Measurements from ENCODE around the gene SYNJ2.
A peak's percentile ranks its signal among the peaks of the same experiment; 100 is the strongest.

The SYNJ2 gene

GRCh38 chr6:158063736-158064135, 82.1 kb downstream of the SYNJ2 start:
- DNase-seq, result no peak

- DNase-seq, result no peak
Measured at GRCh38 chr6:158064725-158065251, 83.1 kb downstream of the SYNJ2 start.

GRCh38 chr6:158066136-158066781, 84.6 kb downstream of the SYNJ2 start:
- DNase-seq, result no peak

- no peak for DNase-seq
Measured at GRCh38 chr6:158067436-158068015, 85.9 kb downstream of the SYNJ2 start.

- no peak for DNase-seq
Measured at GRCh38 chr6:158068156-158068892, 86.7 kb downstream of the SYNJ2 start.

GRCh38 chr6:158068893-158069799, 87.5 kb downstream of the SYNJ2 start:
- peak; percentile 54 for DNase-seq

- peak; percentile 71 for DNase-seq
Measured at GRCh38 chr6:158069800-158070195, 88.1 kb downstream of the SYNJ2 start.

- DNase-seq, result no peak
Measured at GRCh38 chr6:158070513-158070912, 88.8 kb downstream of the SYNJ2 start.

GRCh38 chr6:158071121-158072082, 89.7 kb downstream of the SYNJ2 start:
- DNase-seq, result no peak

GRCh38 chr6:158072083-158072721, 90.5 kb downstream of the SYNJ2 start:
- DNase-seq, result peak; percentile 70

- DNase-seq, result no peak
Measured at GRCh38 chr6:158073776-158074175, 92.1 kb downstream of the SYNJ2 start.

GRCh38 chr6:158076548-158076947, 94.9 kb downstream of the SYNJ2 start:
- DNase-seq, result no peak

GRCh38 chr6:158077676-158078075, 96.0 kb downstream of the SYNJ2 start:
- DNase-seq, result no peak

GRCh38 chr6:158078320-158078719, 96.7 kb downstream of the SYNJ2 start:
- no peak for DNase-seq

- DNase-seq, result no peak
Measured at GRCh38 chr6:158080849-158081656, 99.4 kb downstream of the SYNJ2 start.

- no peak for DNase-seq
Measured at GRCh38 chr6:158081657-158081935, 99.9 kb downstream of the SYNJ2 start.

GRCh38 chr6:158083455-158084325, 102.0 kb downstream of the SYNJ2 start:
- no peak for DNase-seq

GRCh38 chr6:158085261-158086053, 103.8 kb downstream of the SYNJ2 start:
- no peak for DNase-seq
